Activated CD4-positive, alpha-beta T cell treated with anti-CD3 and anti-CD28 coated beads, Interleukin-2, amount 50 U/mL, for 1 hour (primary cell): ENCODE measurements around the gene KIF1A.
"Not testable (repeated sequence)": the region's sequence is repeated elsewhere in the genome, so short reads cannot be mapped to it uniquely, and the experiment has no call there.

Experiments
- DNase-seq: peaks from one replicate; pipeline ENCODE4 v3.0.0-alpha.2; 2020

Gene KIF1A

GRCh38 chr2:240713928-240714746 is 105.9 kb downstream of the KIF1A start:
- no peak for DNase-seq

- DNase-seq = no peak
Measured at GRCh38 chr2:240713071-240713927, 106.7 kb downstream of the KIF1A start.

- DNase-seq = no peak
Measured at GRCh38 chr2:240712121-240712520, 107.9 kb downstream of the KIF1A start.

- no peak for DNase-seq
Measured at GRCh38 chr2:240711701-240712100, 108.3 kb downstream of the KIF1A start.

- no peak for DNase-seq
Measured at GRCh38 chr2:240711296-240711695, 108.7 kb downstream of the KIF1A start.

GRCh38 chr2:240708457-240708856 is 111.6 kb downstream of the KIF1A start:
- DNase-seq = no peak

- no peak for DNase-seq
Measured at GRCh38 chr2:240707821-240708220, 112.2 kb downstream of the KIF1A start.

- no peak for DNase-seq
Measured at GRCh38 chr2:240707043-240707756, 112.8 kb downstream of the KIF1A start.

GRCh38 chr2:240705204-240705791 is 114.7 kb downstream of the KIF1A start:
- no peak for DNase-seq

GRCh38 chr2:240704651-240705050 is 115.4 kb downstream of the KIF1A start:
- peak; percentile 11 for DNase-seq

GRCh38 chr2:240703417-240704341 is 116.3 kb downstream of the KIF1A start:
- DNase-seq = no peak

- no peak for DNase-seq
Measured at GRCh38 chr2:240702640-240703011, 117.4 kb downstream of the KIF1A start.

- DNase-seq = no peak
Measured at GRCh38 chr2:240701736-240702639, 118.0 kb downstream of the KIF1A start.

- no peak for DNase-seq
Measured at GRCh38 chr2:240701091-240701735, 118.8 kb downstream of the KIF1A start.

GRCh38 chr2:240700616-240701015 is 119.4 kb downstream of the KIF1A start:
- not testable (repeated sequence) for DNase-seq

- not testable (repeated sequence) for DNase-seq
Measured at GRCh38 chr2:240699835-240700234, 120.2 kb downstream of the KIF1A start.

GRCh38 chr2:240698852-240699561 is 121.0 kb downstream of the KIF1A start:
- DNase-seq = not testable (repeated sequence)

- DNase-seq = not testable (repeated sequence)
Measured at GRCh38 chr2:240696469-240696868, 123.5 kb downstream of the KIF1A start.

GRCh38 chr2:240695593-240695992 is 124.4 kb downstream of the KIF1A start:
- not testable (repeated sequence) for DNase-seq
